Tibial nerve (tissue), 4 donors: ENCODE results near the gene CCDC87. TPM values are rescaled to one million over a fixed set of nuclear protein-coding genes. Genes with fewer than 3 reads are reported as not detected.
"Not testable (repeated sequence)": the region's sequence is repeated elsewhere in the genome, so short reads cannot be mapped to it uniquely, and the experiment has no call there.

Experiments used
- DNase-seq, 2 donors: peaks; one replicate each; pipeline ENCODE4 v3.0.0-alpha.2; 2019; ENCODE audit warnings: low spot score in 2 of 2
- H3K27ac ChIP-seq, 4 donors: fragments of 200-600 bp; sonication (generic) in 3 of 4; one replicate each; pipeline ENCODE4 v1.5.1; 2017 to 2019; ENCODE audit warnings: mild to moderate bottlenecking in 1 of 4
- H3K27me3 ChIP-seq, 2 donors: fragments of 200-600 bp; sonication (generic) in 1 of 2; one replicate each; pipeline versions ENCODE4 v1.5.1 to v1.6.0; 2017 to 2019
- H3K36me3 ChIP-seq, 3 donors: fragments of 200-600 bp; sonication (generic); one replicate each; pipeline ENCODE4 v1.5.1; 2018 to 2019
- H3K4me1 ChIP-seq, 4 donors: fragments of 200-600 bp; sonication (generic) in 3 of 4; one replicate each; pipeline ENCODE4 v1.5.1; 2017 to 2019
- H3K4me3 ChIP-seq, 4 donors: fragments of 200-600 bp; sonication (generic) in 3 of 4; one replicate each; pipeline ENCODE4 v1.5.1; 2017 to 2019; ENCODE audit warnings: mild to moderate bottlenecking in 1 of 4, moderate library complexity in 1 of 4
- H3K9me3 ChIP-seq, 4 donors: fragments of 200-600 bp; sonication (generic) in 3 of 4; one replicate each; pipeline ENCODE4 v1.5.1; 2017 to 2019
- EP300 ChIP-seq, 2 donors: sonication (generic); formaldehyde crosslinking; IDR thresholded peaks; one replicate each; pipeline ENCODE4 v1.6.1; 2017; ENCODE audit warnings: antibody characterized with exemption in 2 of 2, mild to moderate bottlenecking in 1 of 2
- POLR2A ChIP-seq, 2 donors: fragments of 450-650 bp; IDR thresholded peaks; one replicate each; pipeline ENCODE4 v1.6.1; 2017; ENCODE audit warnings: antibody characterized with exemption in 2 of 2, mild to moderate bottlenecking in 2 of 2, moderate library complexity in 2 of 2
- WGBS, 2 donors: methylation state at CpG; one replicate each; pipeline ENCODE4 v1.1.5; 2018; 5-methylcytosine and 5-hydroxymethylcytosine counted together
- total RNA-seq, 4 donors: library from RNA; depleted of rRNA; stranded (reverse); fragments of >200 nt; gene quantifications; one replicate each; pipeline ENCODE4 v1.1.0, GENCODE V29; 2016
- TF ChIP-seq, protein P1 (sequence below), 5 experiments: fragments of 200-600 bp in 3 of 5; fragments of 450-650 bp in 2 of 5; sonication (generic) in 3 of 5; IDR thresholded peaks; one replicate each; pipeline ENCODE4 v1.5.1; 2016 to 2019; ENCODE audit warnings: antibody characterized with exemption in 5 of 5, mild to moderate bottlenecking in 3 of 5, moderate library complexity in 2 of 5

CCDC87 gene, protein sequence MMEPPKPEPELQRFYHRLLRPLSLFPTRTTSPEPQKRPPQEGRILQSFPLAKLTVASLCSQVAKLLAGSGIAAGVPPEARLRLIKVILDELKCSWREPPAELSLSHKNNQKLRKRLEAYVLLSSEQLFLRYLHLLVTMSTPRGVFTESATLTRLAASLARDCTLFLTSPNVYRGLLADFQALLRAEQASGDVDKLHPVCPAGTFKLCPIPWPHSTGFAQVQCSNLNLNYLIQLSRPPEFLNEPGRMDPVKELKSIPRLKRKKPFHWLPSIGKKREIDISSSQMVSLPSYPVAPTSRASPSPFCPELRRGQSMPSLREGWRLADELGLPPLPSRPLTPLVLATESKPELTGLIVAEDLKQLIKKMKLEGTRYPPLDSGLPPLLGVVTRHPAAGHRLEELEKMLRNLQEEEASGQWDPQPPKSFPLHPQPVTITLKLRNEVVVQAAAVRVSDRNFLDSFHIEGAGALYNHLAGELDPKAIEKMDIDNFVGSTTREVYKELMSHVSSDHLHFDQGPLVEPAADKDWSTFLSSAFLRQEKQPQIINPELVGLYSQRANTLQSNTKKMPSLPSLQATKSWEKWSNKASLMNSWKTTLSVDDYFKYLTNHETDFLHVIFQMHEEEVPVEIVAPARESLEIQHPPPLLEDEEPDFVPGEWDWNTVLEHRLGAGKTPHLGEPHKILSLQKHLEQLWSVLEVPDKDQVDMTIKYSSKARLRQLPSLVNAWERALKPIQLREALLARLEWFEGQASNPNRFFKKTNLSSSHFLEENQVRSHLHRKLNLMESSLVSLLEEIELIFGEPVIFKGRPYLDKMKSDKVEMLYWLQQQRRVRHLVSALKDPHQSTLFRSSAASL
- 1 to 10 TPM in 1 of 4 donors, under 1 TPM in 2, not detected in 1; 0.21 to 1.1 (median 0.30) TPM for total RNA-seq

DNA sequence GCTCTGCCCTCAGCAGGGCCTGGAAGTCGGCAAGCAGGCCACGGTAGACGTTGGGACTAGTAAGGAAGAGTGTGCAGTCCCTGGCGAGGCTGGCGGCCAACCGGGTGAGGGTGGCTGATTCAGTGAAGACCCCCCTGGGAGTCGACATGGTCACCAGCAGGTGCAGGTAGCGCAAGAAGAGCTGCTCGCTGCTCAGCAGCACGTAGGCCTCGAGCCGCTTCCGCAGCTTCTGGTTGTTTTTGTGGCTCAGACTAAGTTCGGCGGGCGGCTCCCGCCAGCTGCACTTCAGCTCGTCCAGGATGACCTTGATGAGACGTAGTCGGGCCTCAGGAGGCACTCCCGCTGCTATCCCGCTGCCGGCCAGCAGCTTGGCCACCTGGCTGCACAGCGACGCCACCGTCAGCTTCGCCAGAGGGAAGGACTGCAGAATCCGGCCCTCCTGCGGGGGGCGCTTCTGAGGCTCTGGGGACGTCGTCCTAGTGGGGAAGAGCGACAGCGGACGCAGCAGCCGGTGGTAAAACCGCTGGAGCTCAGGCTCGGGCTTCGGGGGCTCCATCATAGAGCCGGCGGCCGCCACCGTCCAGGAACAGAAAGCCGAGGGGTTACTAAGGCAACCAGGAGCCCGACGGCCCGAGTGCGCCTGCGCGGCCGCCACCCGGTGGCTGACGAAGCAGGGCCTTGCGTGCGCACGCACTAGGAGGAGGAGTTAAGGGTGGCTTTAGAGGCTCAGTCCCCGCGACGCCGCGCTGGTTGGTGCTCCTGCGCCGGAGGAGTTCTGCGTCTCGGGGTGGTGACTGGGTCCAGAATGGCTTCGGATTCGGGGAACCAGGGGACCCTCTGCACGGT, at the start of gene CCDC87, which contains the start of gene CCS:
CCDC87 (minus strand) TSS at position 607 of the 846 bp plus-strand sequence; CDS start at position 559, 48 bp downstream.
CCS (plus strand) TSS at position 729 of the 846 bp plus-strand sequence; CDS start at position 806, 77 bp downstream.
- Histone ChIP-seq H3K4me3 (peak within 1 kb of the TSS; percentile 37 to 74 (median 66)), H3K36me3 (no peaks in the 10 kb centered on the region), H3K4me1 (peaks cover 0 to 38% (median 26%) of the 10 kb centered on the region in 4 donors), H3K9me3 (no peaks in the 10 kb centered on the region), H3K27me3 (no peaks in the 10 kb centered on the region), H3K27ac (peak within 1 kb of the TSS; percentile 33 to 89 (median 86))
- TF ChIP-seq POLR2A (IDR thresholded peaks at IDR 0.05) = peak; percentile 79 to 91
- peak; percentile 98 for TF ChIP-seq EP300 (IDR thresholded peaks at IDR 0.05)
- TF ChIP-seq, protein P1, sequence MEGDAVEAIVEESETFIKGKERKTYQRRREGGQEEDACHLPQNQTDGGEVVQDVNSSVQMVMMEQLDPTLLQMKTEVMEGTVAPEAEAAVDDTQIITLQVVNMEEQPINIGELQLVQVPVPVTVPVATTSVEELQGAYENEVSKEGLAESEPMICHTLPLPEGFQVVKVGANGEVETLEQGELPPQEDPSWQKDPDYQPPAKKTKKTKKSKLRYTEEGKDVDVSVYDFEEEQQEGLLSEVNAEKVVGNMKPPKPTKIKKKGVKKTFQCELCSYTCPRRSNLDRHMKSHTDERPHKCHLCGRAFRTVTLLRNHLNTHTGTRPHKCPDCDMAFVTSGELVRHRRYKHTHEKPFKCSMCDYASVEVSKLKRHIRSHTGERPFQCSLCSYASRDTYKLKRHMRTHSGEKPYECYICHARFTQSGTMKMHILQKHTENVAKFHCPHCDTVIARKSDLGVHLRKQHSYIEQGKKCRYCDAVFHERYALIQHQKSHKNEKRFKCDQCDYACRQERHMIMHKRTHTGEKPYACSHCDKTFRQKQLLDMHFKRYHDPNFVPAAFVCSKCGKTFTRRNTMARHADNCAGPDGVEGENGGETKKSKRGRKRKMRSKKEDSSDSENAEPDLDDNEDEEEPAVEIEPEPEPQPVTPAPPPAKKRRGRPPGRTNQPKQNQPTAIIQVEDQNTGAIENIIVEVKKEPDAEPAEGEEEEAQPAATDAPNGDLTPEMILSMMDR (IDR thresholded peaks at IDR 0.05) = peak; percentile 56 to 90 (median 75)
- WGBS, 2 donors = 13 to 22% methylated on average over 40 to 63 of the region's 68 CpGs
- DNase-seq = peak; percentile 95 to 97

GRCh38 chr11:66641834-66642233, 49.0 kb upstream of the CCDC87 start:
- Histone ChIP-seq H3K27ac (peak overlapping the region in 1 of 4 donors; percentile 25), H3K9me3 (no peaks in the 10 kb centered on the region), H3K27me3 (no peaks in the 10 kb centered on the region), H3K36me3 (peaks cover 0 to 57% (median 20%) of the 10 kb centered on the region in 3 donors), H3K4me1 (peaks cover 7 to 87% (median 60%) of the 10 kb centered on the region in 4 donors), H3K4me3 (peak overlapping the region in 2 of 4 donors; percentile 16 to 18)
- DNase-seq = no peak
- WGBS, 2 donors = 12 to 22% methylated on average over 3 of the region's 3 CpGs
- TF ChIP-seq POLR2A (IDR thresholded peaks at IDR 0.05) (no peak), EP300 (IDR thresholded peaks at IDR 0.05) (no peak)
- TF ChIP-seq, protein P1 (IDR thresholded peaks at IDR 0.05) = no peak

DNA sequence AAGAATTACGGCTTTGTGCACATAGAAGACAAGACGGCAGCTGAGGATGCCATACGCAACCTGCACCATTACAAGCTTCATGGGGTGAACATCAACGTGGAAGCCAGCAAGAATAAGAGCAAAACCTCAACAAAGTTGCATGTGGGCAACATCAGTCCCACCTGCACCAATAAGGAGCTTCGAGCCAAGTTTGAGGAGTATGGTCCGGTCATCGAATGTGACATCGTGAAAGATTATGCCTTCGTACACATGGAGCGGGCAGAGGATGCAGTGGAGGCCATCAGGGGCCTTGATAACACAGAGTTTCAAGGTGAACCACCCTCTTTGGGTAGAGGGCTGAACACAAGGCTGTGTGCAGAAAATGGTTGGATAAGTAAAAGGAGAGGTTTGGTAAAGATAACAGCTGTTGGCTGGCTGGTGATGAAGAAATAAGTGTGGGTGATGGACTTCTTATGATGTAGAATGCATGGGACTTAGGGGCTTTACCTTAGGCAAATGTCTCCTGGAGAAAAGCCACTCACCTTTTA, 47.0 kb upstream of the CCDC87 start:
- DNase-seq, H3K9me3 ChIP-seq, H3K27me3 ChIP-seq: not testable (repeated sequence)
- WGBS, 2 donors = 55% methylated on average over 10 of the region's 10 CpGs
- peak overlapping the region in 2 of 4 donors; percentile 87 to 91 for H3K27ac ChIP-seq
- peak overlapping the region in 3 of 4 donors; percentile 75 to 91 (median 84) for H3K4me3 ChIP-seq
- H3K36me3 ChIP-seq = peaks cover 0 to 38% (median 20%) of the 10 kb centered on the region in 3 donors
- H3K4me1 ChIP-seq = peaks cover 7 to 72% (median 54%) of the 10 kb centered on the region in 4 donors

GRCh38 chr11:66639066-66639813, 46.4 kb upstream of the CCDC87 start:
- Histone ChIP-seq H3K4me1 (peaks cover 7 to 66% (median 50%) of the 10 kb centered on the region in 4 donors), H3K9me3 (no peaks in the 10 kb centered on the region)

More at GRCh38 chr11:66639066-66639813, 46.4 kb upstream of the CCDC87 start:
- Histone ChIP-seq H3K27me3 (no peaks in the 10 kb centered on the region), H3K36me3 (peaks cover 0 to 31% (median 20%) of the 10 kb centered on the region in 3 donors), H3K4me3 (peak overlapping the region; percentile 75 to 91 (median 80)), H3K27ac (peak overlapping the region; percentile 81 to 95 (median 89))
- 2 to 4% methylated on average over 27 of the region's 27 CpGs for WGBS, 2 donors
- TF ChIP-seq EP300 (IDR thresholded peaks at IDR 0.05) = no peak
- TF ChIP-seq, protein P1 (IDR thresholded peaks at IDR 0.05) = no peak
- TF ChIP-seq POLR2A (IDR thresholded peaks at IDR 0.05) = no peak
- DNase-seq = peak in 1 of 2 donors; percentile 27
